HuH-7.5 (cell line): ENCODE data around the gene CHKA.

Experiments used
- DNase-seq: peaks from one replicate; pipeline ENCODE4 v3.0.0; 2011; ENCODE audit warnings: low spot score

Gene CHKA

DNA sequence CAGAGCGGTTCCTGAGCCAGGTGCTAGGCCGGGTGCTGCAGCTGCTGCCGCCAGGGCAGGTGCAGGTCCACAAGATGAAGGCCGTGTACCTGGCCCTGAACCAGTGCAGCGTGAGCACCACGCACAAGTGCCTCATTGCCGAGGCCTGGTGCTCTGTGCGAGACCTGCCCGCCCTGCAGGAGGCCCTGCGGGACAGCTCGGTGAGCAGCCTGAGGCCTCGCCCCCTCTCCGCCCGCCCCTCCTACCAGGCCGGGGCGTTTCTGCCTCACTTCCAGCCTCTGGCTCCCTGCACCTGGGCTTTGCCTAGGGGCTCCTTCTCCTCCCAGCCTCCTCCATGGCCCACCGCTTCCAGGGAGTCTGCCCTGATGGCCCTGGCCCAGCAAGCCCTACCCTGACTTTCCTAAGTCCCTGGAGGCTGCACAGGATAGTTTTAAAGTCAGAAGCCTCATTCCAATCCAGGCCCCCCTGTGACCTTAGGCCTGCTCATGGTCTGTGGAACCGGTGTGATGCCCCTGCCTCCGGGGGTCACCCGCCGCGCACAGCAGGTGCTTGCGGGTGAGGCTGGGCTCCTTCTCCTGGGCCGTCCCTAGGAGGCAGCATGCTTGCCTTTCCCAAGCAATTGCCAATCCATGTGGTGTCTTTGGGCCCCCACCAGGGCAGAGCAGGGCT lies 76.9 kb downstream of the CHKA start:
- peak; percentile 67 for DNase-seq

DNA sequence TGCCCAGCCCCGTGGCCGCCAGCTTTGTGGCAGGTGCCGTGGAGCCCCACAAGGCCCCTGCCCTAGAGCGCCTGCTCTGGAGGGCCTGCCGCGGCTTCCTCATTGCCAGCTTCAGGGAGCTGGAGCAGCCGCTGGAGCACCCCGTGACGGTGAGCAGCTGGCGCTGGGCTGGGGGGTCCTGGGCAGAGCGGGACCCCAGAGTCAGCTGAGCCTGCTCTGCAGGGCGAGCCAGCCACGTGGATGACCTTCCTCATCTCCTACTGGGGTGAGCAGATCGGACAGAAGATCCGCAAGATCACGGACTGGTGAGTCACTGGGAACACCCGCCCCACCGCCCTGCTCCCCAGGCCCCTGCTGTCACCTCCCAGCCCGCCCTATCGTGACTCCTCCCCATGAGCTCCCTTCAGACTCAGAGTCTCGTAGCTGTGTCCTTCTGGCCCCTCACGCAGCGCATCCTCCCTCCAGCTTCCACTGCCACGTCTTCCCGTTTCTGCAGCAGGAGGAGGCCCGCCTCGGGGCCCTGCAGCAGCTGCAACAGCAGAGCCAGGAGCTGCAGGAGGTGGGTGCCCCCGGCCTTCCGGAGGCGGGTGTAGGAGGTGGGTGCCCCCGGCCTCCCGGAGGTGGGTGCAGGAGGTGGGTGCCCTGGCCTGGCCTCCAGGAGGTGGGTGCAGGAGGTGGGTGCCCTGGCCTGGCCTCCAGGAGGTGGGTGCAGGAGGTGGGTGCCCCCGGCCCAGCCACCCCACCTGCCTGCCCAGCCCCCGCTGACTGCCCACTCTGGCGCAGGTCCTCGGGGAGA lies 77.6 kb downstream of the CHKA start:
- no peak for DNase-seq

DNA sequence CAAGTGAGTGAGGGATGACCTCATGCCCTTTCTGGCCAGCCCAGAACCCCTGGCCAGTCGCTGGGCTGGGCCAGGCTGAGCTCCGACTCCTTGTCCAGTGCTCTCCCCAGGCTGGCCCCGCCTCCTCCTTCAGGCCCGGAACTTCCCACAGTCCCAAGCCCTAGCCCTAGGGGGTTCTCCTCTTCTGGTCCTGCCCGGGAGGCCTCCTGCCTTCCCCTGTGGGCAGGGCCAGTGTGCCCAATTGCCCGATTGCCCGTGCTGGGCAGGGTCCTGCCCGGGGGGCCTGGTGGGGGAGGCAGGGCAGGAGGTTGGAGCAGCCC lies 78.2 kb downstream of the CHKA start:
- DNase-seq: no peak

DNA sequence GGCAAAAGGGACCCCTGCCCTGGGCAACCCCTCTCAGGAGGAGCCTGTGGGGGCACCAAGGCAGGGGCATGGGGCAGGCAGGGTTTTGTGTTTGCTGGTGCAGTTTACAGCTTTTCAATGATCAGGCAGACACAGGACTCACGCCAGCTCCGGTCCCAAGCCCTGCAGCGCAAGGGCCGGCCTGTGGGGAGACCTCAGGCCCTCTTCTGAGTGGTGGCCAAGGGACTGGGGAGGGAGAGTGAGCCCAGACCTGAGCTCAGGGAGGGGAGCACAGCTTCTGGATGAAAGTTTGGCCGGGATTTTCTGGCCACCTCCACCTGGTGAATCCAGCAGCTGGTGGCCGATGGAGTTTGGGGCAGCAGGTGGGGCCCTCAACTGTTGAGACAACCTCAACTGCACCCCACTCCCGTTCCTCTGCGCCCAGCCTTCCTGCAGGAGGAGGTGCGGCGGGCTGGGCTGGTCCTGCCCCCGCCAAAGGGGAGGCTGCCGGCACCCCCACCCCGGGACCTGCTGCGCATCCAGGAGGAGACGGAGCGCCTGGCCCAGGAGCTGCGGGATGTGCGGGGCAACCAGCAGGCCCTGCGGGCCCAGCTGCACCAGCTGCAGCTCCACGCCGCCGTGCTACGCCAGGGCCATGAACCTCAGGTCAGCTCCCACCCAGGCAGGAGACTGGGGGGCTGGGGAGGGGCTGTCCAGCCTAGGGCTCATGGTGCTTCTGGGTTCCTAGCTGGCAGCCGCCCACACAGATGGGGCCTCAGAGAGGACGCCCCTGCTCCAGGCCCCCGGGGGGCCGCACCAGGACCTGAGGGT lies 78.8 kb downstream of the CHKA start:
- DNase-seq: no peak

DNA sequence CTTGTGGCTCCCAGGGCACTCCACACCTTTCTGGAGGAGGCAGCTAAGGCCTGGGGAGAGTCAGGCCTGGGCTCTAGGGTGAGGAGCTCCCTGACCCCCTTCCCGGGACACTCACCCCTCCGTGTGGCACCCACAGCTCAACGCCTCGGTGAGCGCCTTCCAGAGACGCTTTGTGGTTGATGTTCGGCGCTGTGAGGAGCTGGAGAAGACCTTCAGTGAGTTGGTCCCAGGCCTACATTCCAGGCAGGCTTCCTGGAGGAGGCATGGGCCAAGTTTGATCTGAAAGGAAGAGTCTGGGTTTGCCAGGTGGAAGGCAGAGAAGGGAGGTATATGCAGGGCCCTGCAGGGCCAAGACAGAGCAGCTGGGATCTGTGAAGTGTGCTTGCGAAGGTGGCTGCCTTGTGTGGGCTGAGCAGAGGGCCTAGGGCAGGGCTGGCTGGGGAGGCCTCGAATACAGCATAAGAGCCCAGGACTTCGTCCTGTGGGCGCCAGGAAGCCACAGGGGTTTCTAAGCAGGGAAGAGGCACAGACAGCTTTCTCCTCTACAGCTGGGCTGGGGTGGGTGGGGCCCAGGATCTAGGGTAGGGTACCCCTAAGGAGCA lies 79.5 kb downstream of the CHKA start:
- DNase-seq: no peak

DNA sequence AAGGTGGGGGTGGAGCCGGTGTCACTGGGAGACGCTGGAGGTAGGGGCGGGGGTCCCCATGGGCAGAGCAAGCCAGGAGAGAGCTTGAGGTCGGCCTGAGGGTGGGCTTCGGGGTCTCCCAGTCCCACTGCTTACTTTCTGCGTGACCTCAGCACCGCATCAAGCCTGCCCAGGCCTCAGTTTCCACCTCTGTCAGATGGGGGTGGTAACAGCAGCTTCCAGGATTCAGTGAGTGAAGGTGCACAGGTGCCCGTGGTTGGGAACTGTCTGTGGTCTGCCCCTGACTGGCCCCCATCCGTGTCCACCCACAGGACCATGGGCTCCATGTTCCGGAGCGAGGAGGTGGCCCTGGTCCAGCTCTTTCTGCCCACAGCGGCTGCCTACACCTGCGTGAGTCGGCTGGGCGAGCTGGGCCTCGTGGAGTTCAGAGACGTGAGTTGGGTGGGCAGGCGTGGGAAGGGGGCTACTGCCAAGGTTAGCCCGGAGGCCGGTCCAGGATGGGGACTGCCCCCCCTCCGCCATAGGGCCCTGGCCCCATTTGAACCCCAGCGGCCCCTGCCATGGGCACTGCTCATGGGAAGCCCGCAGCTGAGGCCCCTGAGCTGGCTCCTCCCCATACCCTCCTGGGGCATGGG lies 80.1 kb downstream of the CHKA start:
- DNase-seq: no peak

DNA sequence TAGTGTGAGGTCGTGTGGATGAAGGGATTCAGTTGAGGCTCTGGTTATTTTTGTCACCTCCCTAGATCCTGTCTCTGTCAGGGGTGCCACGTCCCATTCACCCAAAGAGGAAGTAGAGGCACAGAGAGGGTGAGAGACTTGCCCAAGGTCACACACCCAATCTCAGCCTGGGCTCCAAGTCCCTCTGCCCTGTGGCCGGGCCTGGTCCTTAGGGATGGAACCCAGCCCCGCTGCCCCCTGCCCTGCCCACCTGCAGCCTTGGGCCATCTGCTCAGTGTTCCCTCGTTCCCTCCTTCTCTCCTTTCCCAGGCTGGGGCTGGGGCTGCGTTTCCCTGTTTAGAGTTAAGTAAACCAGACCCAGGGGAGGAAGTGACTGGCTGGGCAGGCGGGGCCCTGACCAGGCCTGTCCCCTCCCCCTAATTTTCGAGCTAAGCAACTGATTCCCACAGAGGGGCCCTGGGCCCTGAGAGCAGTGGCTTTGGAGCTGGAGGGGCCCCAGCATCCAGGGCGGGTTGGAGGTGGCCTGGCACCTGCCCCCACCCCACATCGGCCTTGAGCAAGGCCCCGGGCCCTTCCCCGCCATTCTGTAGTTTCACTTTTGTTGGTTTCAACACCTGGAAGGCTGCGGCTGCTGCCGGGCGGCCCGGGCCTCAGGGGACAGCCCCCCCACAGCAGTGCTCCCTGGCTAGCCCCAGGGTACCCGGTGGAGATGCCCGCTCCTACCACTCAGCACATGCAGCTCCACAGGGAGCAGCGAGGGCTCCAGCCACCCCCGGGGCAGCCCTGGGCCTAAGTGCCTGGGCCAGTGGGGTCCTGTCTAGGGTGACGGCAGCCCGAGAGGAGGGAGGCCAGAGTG lies 80.9 kb downstream of the CHKA start:
- DNase-seq: peak; percentile 91

DNA sequence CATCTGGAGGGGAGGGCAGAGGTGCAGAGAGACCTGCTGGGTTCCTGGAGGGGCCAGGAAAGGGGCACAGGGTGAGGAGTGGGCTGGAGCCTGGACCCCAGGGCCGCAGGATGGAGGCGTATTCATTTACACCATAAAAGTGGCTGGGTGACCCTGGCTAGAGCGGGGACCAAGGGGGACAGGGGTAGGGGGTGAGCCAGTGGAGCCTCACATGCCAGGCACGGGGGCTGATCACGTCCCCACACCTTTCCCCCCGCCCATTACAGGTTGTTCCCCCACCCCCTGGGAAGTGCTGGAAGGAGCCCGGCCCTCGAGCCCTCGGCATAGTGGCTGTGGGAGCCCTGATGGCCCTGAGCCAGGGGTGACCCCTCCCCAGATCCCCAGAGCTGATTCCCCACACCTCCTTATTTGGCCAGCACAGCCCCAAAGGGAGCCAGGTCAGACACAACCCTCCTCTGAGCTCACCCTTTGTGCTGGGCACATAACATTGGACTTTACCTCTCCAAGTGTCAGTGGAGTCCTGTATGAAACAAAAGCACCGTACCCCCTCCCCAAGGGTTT lies 81.6 kb downstream of the CHKA start:
- no peak for DNase-seq

DNA sequence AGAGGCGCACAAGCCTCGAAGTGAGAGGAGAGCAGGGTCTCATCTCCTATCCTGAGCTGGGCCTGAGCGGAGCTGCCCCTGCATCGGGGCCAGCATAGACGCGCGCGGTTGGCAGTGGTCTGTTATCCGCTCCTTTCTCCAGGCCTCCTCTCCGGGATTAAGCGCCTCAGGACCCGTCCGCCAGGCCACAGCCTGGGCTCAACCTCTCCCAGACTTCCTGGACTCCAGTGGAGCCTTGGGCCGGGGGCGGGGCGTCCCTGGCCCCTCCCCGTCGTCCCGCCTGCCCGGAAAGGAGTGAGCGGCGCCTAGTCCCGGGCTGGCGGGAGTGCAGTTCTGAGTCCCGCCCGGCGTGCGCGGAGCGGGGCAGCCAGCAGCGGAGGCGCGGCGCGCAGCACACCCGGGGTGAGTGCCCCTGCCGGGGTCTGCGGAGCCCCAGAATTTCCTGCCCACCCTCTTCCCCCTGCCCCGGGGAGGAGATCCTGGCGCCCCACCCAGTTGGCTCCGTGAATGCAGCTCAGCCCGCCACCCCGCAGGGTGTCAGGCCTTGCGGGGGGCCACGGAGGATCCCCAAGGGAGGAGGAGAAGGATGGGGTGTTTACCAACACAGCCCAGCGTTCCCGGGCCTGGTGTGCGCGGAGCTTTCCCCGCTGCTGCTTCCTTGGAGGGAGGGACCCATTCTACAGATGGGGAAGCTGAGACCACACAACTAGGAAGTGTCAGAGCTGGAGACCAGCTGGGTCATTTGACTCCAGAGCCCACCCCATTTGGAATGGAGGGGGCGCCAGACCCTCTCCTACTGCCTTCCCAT lies 82.3 kb downstream of the CHKA start, which contains the start of gene TCIRG1:
TSS of gene TCIRG1 (plus strand) at position 308 of the 808 bp plus-strand sequence. CDS start 2,247 bp downstream, outside the sequence.
- peak; percentile 100 for DNase-seq

DNA sequence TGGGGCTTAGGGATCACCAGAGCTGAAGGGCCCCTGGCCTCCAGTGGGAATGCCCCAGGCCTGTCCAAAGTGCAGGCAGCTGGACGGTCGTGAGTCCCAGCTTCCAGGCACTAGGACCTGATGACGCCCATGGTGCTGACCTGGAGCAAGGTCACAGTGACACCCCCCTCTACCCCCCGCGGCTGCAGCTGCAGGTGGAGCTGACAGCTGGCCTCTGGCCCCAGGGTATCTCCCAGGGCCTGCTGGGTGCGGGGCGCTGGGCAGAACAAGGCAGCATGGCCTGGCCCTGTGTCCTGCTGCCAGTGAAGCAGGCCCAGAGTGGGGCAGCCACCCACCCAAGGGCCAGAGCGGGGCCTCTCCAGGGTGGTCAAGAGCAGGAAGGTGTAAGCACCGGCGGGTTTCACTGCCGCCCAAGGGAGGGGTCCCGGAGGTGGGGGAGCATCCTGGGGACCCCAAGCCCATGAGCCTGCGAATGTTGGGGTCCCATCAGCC lies 82.9 kb downstream of the CHKA start:
- peak; percentile 100 for DNase-seq

DNA sequence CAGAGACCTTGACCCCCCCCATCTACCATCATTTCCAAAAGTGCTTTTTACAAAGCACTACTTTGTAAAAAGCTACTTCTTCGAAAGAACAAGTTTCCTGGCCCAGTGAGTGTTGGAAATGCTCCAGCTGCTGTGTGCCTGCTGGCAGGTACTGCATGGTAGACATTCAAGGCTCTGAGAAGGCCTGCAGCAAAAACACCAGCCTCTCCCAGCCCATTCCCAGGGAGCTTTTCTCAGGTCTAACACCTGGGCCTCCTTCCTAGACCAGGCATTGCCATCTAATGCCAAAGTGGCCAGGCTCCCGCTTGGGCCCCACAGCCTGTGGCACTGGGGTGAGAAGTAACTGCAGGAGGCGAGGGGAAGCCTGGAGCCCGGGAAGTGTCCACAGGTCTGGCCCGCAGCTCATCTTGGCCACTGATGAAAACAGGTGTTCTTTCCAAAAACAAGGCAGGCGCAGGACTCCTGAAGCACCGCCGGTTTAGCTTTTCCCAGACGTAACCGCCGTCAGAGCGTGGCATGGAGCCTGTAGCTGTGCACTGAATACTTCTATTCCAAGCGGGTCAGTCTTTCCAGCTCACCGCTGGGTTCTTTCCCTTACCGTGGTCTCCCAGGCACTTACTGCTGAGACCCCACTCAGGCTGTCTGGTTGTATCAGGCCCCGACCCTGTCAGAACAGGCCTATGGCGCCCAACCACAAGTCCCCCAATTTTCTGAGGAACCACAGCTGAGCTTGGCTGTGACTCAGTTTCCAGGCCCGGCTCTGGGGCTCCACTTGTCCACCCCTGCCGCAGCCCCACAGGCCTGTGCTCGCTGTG lies 83.6 kb downstream of the CHKA start:
- DNase-seq: no peak

DNA sequence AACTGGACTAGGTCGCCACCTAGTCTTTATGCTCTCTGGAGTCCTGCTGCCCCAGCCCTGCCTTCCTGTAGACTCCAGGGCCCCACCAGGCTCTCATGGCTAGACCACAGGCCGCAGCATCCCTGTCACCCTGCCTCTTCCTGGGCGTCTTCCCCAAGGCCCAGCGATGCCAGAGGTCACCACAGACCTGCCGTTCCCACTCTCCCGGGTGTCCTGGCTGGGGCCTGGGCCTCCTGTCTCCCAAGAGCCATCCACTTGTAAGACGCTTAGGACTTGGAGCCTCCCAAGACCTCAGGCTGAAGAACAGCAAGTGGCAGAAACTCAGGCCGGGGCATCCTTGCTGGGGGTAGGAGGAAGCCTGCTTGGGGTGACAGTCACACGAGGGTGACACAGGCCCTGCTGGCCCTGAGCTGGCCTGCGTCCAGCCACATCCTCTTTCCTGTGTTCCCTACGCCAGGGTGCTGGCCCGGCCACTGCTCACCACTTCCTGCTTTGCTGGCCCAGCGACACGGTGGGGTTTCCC lies 84.4 kb downstream of the CHKA start:
- DNase-seq: no peak

DNA sequence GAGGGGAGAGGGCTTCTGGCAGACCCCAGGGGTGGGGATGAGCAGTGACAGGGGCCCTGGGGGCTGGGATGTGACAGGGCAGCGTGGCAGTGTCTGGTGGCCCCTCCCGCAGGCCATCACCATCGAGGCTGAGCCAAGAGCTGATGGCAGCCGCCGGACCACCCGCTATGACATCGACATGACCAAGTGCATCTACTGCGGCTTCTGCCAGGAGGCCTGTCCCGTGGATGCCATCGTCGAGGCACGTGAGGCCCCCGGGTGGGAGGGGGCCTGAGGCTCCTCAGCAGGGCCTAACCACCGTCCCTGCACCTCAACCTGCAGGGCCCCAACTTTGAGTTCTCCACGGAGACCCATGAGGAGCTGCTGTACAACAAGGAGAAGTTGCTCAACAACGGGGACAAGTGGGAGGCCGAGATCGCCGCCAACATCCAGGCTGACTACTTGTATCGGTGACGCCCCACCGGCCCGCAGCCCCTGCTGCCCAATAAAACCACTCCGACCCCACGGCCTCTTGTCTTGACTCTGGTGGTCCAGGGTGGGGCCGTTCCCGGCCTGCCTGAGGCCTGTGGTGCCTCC lies 85.0 kb downstream of the CHKA start:
- no peak for DNase-seq

DNA sequence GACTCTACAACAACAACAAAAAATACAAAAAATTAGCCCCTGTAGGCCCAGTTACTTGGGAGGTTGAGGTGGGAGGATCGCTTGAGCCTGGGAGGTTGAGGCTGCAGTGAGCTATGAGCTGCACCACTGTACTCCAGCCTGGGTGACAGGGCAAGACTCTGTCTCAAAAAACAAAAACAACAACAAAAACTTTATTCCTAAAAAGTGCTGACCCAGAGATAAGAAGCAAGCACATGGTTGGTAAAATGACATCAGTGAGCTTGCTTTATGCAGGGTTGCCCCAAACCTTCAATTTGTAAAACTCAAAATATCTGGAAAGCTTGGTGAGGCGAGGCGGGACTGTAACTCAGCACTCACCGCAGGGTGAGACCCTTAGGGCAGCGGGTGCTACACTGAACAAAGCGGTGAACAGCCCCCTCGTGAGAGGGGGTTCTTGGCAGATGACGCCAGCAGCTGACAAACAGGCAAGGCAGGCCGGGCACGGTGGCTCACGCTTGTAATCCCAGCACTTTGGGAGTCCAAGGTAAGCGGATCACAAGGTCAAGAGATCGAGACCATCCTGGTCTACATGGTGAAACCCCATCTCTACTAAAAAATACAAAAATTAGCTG lies 85.8 kb downstream of the CHKA start:
- no peak for DNase-seq

DNA sequence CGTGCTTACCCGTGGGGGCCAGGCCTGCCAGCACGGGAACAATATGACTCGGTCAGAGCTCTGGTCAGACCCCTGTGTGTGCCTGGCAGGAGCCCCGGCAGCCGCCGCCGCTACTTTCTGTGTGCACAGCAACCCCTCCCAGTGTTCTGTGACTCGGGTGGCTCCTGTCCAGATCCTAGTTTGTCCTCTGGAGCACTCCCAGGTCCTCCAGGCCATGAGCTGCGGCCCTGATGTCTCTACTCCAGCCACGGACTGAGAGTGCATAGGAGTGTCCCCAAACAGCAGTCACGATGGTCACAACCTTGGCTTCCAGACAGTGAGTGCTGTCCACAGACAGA lies 87.5 kb downstream of the CHKA start:
- no peak for DNase-seq

DNA sequence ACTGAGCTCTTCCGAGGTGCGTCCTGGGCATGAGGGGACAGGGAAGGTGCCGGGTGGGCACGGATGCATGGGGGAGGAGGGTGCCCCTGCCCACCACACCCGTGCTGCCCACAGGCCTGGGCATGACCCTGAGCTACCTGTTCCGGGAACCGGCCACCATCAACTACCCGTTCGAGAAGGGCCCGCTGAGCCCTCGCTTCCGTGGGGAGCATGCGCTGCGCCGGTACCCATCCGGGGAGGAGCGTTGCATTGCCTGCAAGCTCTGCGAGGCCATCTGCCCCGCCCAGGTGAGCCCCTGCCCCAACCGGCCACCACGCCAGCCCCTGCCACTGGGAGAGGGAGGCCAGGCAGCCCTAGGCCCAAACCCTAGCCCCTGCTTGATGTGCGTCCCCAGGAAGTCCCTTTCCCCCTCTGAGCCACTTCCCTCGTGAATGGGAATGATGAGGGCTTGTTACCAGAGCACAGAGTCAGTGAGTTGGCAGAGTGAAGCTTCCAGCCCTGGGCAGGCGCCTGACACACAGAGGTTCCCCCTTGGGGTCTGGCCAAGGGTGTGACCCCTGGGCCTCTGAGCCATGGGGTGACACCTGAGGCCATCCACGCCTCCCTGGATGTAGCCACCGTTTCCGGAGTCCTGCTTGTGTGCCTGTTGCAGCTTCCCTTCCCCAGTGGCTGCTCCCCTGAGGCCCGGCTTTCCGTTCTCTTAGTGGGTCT lies 88.0 kb downstream of the CHKA start:
- no peak for DNase-seq

DNA sequence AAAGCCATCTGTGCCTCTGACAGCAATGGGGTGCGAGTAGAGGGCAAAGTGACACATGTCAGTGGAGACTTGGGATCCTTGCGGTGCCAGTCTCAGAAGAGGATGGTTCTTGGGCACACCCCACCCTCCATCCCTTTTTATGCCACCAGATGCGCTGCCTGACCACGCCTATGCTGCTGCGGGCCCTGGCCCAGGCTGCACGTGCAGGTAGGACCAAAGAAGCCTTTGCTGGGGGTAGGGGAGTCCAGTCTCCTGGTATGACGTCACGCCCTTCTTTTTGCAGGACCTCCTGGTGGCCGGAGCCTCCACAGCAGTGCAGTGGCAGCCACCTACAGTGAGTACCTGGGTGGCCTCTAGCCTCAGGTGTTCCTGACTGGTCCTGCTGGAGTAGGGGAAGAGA lies 89.2 kb downstream of the CHKA start:
- DNase-seq: no peak
